Upper lobe of left lung (tissue), 4 donors: ENCODE results near the gene SLC16A11.

Experiments used
- POLR2A ChIP-seq, 4 donors: fragments of 450-650 bp; IDR thresholded peaks; one replicate each; pipeline ENCODE4 v1.5.1; 2016 to 2017; ENCODE audit warnings: antibody characterized with exemption in 4 of 4, mild to moderate bottlenecking in 2 of 4
- TF ChIP-seq, protein P1 (sequence below), 6 experiments: fragments of 450-650 bp in 4 of 6; fragments of 200-600 bp in 2 of 6; sonication (generic) in 2 of 6; IDR thresholded peaks; one replicate each; pipeline ENCODE4 v1.5.1; 2016 to 2019; ENCODE audit warnings: antibody characterized with exemption in 6 of 6

DNA sequence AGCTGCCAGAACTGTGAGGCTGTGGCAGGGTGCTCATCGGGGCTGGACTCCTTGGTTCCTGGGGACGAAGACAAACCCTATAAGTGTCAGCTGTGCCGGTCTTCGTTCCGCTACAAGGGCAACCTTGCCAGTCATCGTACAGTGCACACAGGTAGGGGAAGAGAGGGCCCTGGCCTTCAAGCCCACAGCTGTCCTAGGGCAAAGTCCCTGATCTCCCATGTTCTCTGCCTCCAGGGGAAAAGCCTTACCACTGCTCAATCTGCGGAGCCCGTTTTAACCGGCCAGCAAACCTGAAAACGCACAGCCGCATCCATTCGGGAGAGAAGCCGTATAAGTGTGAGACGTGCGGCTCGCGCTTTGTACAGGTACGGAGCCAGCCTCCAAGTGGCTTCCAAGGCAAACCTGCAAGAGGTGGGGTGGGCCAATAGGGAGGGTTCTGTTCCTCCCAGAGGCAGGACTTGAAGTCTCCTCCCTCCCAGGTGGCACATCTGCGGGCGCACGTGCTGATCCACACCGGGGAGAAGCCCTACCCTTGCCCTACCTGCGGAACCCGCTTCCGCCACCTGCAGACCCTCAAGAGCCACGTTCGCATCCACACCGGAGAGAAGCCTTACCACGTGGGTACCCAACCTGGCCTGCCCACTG, 17.3 kb downstream of the SLC16A11 start:
- TF ChIP-seq POLR2A (IDR thresholded peaks at IDR 0.05) = no peak
- TF ChIP-seq, protein P1, sequence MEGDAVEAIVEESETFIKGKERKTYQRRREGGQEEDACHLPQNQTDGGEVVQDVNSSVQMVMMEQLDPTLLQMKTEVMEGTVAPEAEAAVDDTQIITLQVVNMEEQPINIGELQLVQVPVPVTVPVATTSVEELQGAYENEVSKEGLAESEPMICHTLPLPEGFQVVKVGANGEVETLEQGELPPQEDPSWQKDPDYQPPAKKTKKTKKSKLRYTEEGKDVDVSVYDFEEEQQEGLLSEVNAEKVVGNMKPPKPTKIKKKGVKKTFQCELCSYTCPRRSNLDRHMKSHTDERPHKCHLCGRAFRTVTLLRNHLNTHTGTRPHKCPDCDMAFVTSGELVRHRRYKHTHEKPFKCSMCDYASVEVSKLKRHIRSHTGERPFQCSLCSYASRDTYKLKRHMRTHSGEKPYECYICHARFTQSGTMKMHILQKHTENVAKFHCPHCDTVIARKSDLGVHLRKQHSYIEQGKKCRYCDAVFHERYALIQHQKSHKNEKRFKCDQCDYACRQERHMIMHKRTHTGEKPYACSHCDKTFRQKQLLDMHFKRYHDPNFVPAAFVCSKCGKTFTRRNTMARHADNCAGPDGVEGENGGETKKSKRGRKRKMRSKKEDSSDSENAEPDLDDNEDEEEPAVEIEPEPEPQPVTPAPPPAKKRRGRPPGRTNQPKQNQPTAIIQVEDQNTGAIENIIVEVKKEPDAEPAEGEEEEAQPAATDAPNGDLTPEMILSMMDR (IDR thresholded peaks at IDR 0.05) = no peak
